Right lobe of liver (tissue), 6 donors: ENCODE measurements around the gene ZNF362. TPM values are rescaled to one million over a fixed set of nuclear protein-coding genes. Genes with fewer than 3 reads are reported as not detected.
"Not testable (repeated sequence)": the region's sequence is repeated elsewhere in the genome, so short reads cannot be mapped to it uniquely, and the experiment has no call there.

Experiments
- ATAC-seq, 4 donors: fragments of 200-7000 bp; cut with Tn5 transposase; one replicate each; pipeline ENCODE4 v1.9.1; 2020; ENCODE audit warnings: mild to moderate bottlenecking in 4 of 4, moderate library complexity in 4 of 4
- DNase-seq, 3 donors: peaks; one replicate each; pipeline ENCODE4 v3.0.0-alpha.2; 2020
- H3K27ac ChIP-seq, 3 donors: fragments of 200-600 bp; one replicate each; pipeline ENCODE4 v1.8.0; 2022
- H3K27me3 ChIP-seq, 2 donors: fragments of 200-600 bp; one replicate each; pipeline ENCODE4 v1.8.0; 2022
- H3K36me3 ChIP-seq, 4 donors: fragments of 200-600 bp; sonication (generic) in 1 of 4; one replicate each; pipeline versions ENCODE4 v1.5.1 to v1.8.0; 2017 to 2022; ENCODE audit warnings: control low read depth in 1 of 4
- H3K4me1 ChIP-seq, 4 donors: fragments of 200-600 bp; sonication (generic) in 1 of 4; one replicate each; pipeline versions ENCODE4 v1.5.1 to v1.8.0; 2017 to 2022; ENCODE audit warnings: control low read depth in 1 of 4
- H3K4me3 ChIP-seq, 3 donors: fragments of 200-600 bp; one replicate each; pipeline ENCODE4 v1.8.0; 2022
- H3K9me3 ChIP-seq, 4 donors: fragments of 200-600 bp; sonication (generic) in 1 of 4; one replicate each; pipeline versions ENCODE4 v1.5.1 to v1.8.0; 2017 to 2022; ENCODE audit warnings: control low read depth in 1 of 4
- CTCF ChIP-seq, 4 donors: fragments of 200-600 bp in 3 of 4; fragments of 450-650 bp in 1 of 4; IDR thresholded peaks; one replicate each; pipeline versions ENCODE4 v1.5.1 to v1.8.0; 2016 to 2022; ENCODE audit warnings: antibody characterized with exemption in 4 of 4, mild to moderate bottlenecking in 2 of 4
- POLR2A ChIP-seq: fragments of 450-650 bp; IDR thresholded peaks from one replicate; pipeline ENCODE4 v1.6.1; 2017; ENCODE audit warnings: antibody characterized with exemption, mild to moderate bottlenecking
- WGBS: methylation state at CpG from one replicate; pipeline ENCODE4 v1.1.6; 2018; ENCODE audit warnings: low coverage, low lambda C conversion rate; ENCODE audit not compliant: insufficient coverage; ENCODE audit errors: missing lambda C conversion rate; 5-methylcytosine and 5-hydroxymethylcytosine counted together
- intact Hi-C, 2 donors: fragments of 100-400 bp; cut with DNase I; formaldehyde crosslinking; loops; one replicate each; pipeline versions ENCODE4 v1.11.2 to v1.14.1; 2022
- total RNA-seq, 6 experiments: library from RNA; depleted of rRNA in 2 of 6; stranded (reverse); fragments of >200 nt in 2 of 6; fragmentation: NEBNext Ultra II Directional in 3 of 6; extraction: Animal tissue kit (Norgen Biotek cat#: 25700) in 3 of 6; gene quantifications; one replicate each; pipeline versions ENCODE4 v1.1.0 to v1.2.4, GENCODE V29; 2016 to 2023
- donor health status: DM: no; HTN: yes; CAD: no.
- donor health status: DM: no; HTN: no; CAD: no.
- donor health status: DM: no; HTN: no; CAD: no.
- donor health status: DM: no; HTN: yes; CAD: no.
- donor health status: DM: no; HTN: yes; CAD: no.

The ZNF362 gene
- total RNA-seq, 6 experiments from 2014 or later: 3.4 to 8.4 (median 7.0) TPM

- intact Hi-C loops: no loop called here
- no peak for TF ChIP-seq CTCF (IDR thresholded peaks at IDR 0.05)
- no peak for TF ChIP-seq POLR2A
Observed at GRCh38 chr1:33287317-33287716, 31.0 kb downstream of the ZNF362 start.

GRCh38 chr1:33288976-33289857 lies 32.9 kb downstream of the ZNF362 start:
- H3K4me3 ChIP-seq: no peak overlapping the region
- 89% methylated on average over 14 of the region's 16 CpGs for WGBS
- no peaks in the 10 kb centered on the region for H3K4me1 ChIP-seq
- TF ChIP-seq CTCF (IDR thresholded peaks at IDR 0.05): no peak
- no peak for TF ChIP-seq POLR2A
- H3K27me3 ChIP-seq: no peaks in the 10 kb centered on the region
- H3K9me3 ChIP-seq: no peaks in the 10 kb centered on the region
- H3K36me3 ChIP-seq: no peaks in the 10 kb centered on the region
- H3K27ac ChIP-seq: no peak overlapping the region
- ATAC-seq: peak in 1 of 4 donors; percentile 14
- intact Hi-C loops: no loop called here
- DNase-seq: peak in 2 of 3 donors; percentile 30 to 39

More at GRCh38 chr1:33287317-33287716, 31.0 kb downstream of the ZNF362 start:
- no peak overlapping the region for H3K27ac ChIP-seq
- H3K9me3 ChIP-seq: no peaks in the 10 kb centered on the region
- WGBS: 50% methylated on average over 1 of the region's 2 CpGs
- peaks cover 0 to 12% (median 0%) of the 10 kb centered on the region in 4 donors for H3K36me3 ChIP-seq
- no peak overlapping the region for H3K4me3 ChIP-seq
- ATAC-seq (peak in 1 of 4 donors; percentile 26), DNase-seq (no peak)
- H3K4me1 ChIP-seq: no peaks in the 10 kb centered on the region
- no peaks in the 10 kb centered on the region for H3K27me3 ChIP-seq

- ATAC-seq: no peak
Observed at GRCh38 chr1:33289858-33290154, 33.5 kb downstream of the ZNF362 start.

GRCh38 chr1:33290615-33291014 lies 34.3 kb downstream of the ZNF362 start:
- ATAC-seq, H3K36me3 ChIP-seq: not testable (repeated sequence)

More at GRCh38 chr1:33289858-33290154, 33.5 kb downstream of the ZNF362 start:
- Histone ChIP-seq H3K36me3 (no peaks in the 10 kb centered on the region), H3K9me3 (no peaks in the 10 kb centered on the region), H3K4me1 (no peaks in the 10 kb centered on the region), H3K27ac (no peak overlapping the region), H3K27me3 (no peaks in the 10 kb centered on the region), H3K4me3 (no peak overlapping the region)
- intact Hi-C loops: loop anchor here (10.0 kb wide), 2 partner anchors 165 to 175 kb away; no protein-coding TSS in a partner anchor
- 86% methylated on average over 2 of the region's 3 CpGs for WGBS
- no peak for TF ChIP-seq POLR2A
- TF ChIP-seq CTCF (IDR thresholded peaks at IDR 0.05): no peak
- no peak for DNase-seq

GRCh38 chr1:33292726-33293340 lies 36.5 kb downstream of the ZNF362 start:
- Histone ChIP-seq H3K4me1 (peaks cover 0 to 26% (median 8%) of the 10 kb centered on the region in 4 donors), H3K9me3 (no peaks in the 10 kb centered on the region), H3K27ac (no peak overlapping the region), H3K27me3 (no peaks in the 10 kb centered on the region), H3K4me3 (no peak overlapping the region), H3K36me3 (no peaks in the 10 kb centered on the region)
- peak in 2 of 3 donors; percentile 27 to 29 for DNase-seq
- TF ChIP-seq CTCF (IDR thresholded peaks at IDR 0.05) (no peak), POLR2A (no peak)
- intact Hi-C loops: loop anchor here (10.0 kb wide), 2 partner anchors 162 to 172 kb away; no protein-coding TSS in a partner anchor
- no peak for ATAC-seq
- 76% methylated on average over 9 of the region's 13 CpGs for whole genome bisulfite sequencing

More at GRCh38 chr1:33290615-33291014, 34.3 kb downstream of the ZNF362 start:
- H3K27ac ChIP-seq, H3K4me1 ChIP-seq, DNase-seq, H3K4me3 ChIP-seq, H3K9me3 ChIP-seq, H3K27me3 ChIP-seq: not testable (repeated sequence)
- intact Hi-C loops: loop anchor here (10.0 kb wide), 2 partner anchors 164 to 174 kb away; no protein-coding TSS in a partner anchor
- no CpG with 5 or more reads among the region's 2 CpGs for WGBS
